Activated naive CD8-positive, alpha-beta T cell (primary cell): ENCODE results near the gene SMARCAL1.

Experiments
- H3K27ac Mint-ChIP-seq: one replicate; pipeline ENCODE4 v1.8.0; 2021; ENCODE audit warnings: mixed read lengths
- H3K27me3 Mint-ChIP-seq: one replicate; pipeline ENCODE4 v1.8.0; 2021; ENCODE audit warnings: mixed read lengths
- H3K36me3 Mint-ChIP-seq: one replicate; pipeline ENCODE4 v1.8.0; 2021; ENCODE audit warnings: mixed read lengths
- H3K4me1 Mint-ChIP-seq: one replicate; pipeline ENCODE4 v1.8.0; 2021; ENCODE audit warnings: low read depth, mixed read lengths
- H3K4me3 Mint-ChIP-seq: one replicate; pipeline ENCODE4 v1.8.0; 2021; ENCODE audit warnings: mild to moderate bottlenecking, mixed read lengths
- H3K9me3 Mint-ChIP-seq: one replicate; pipeline ENCODE4 v1.8.0; 2021; ENCODE audit warnings: low read depth, mixed read lengths

Gene SMARCAL1

GRCh38 chr2:216430811-216431530 is 18.7 kb downstream of the SMARCAL1 start:
- H3K27me3 Mint-ChIP-seq = no peaks in the 10 kb centered on the region
- no peaks in the 10 kb centered on the region for H3K4me1 Mint-ChIP-seq
- H3K27ac Mint-ChIP-seq = no peak overlapping the region
- no peak overlapping the region for H3K4me3 Mint-ChIP-seq
- no peaks in the 10 kb centered on the region for H3K9me3 Mint-ChIP-seq
- H3K36me3 Mint-ChIP-seq = peaks cover 25% of the 10 kb centered on the region

GRCh38 chr2:216431531-216431856 is 19.2 kb downstream of the SMARCAL1 start:
- H3K27ac Mint-ChIP-seq = no peak overlapping the region
- no peak overlapping the region for H3K4me3 Mint-ChIP-seq
- H3K4me1 Mint-ChIP-seq = no peaks in the 10 kb centered on the region
- peaks cover 24% of the 10 kb centered on the region for H3K36me3 Mint-ChIP-seq
- no peaks in the 10 kb centered on the region for H3K27me3 Mint-ChIP-seq
- no peaks in the 10 kb centered on the region for H3K9me3 Mint-ChIP-seq

- Mint-ChIP-seq H3K4me1 (no peaks in the 10 kb centered on the region), H3K27me3 (no peaks in the 10 kb centered on the region), H3K4me3 (no peak overlapping the region), H3K36me3 (peaks cover 28% of the 10 kb centered on the region), H3K27ac (no peak overlapping the region), H3K9me3 (no peaks in the 10 kb centered on the region)
Measured at GRCh38 chr2:216436383-216436782, 24.1 kb downstream of the SMARCAL1 start.

- peaks cover 31% of the 10 kb centered on the region for H3K36me3 Mint-ChIP-seq
- no peak overlapping the region for H3K4me3 Mint-ChIP-seq
- H3K27ac Mint-ChIP-seq = no peak overlapping the region
- no peaks in the 10 kb centered on the region for H3K9me3 Mint-ChIP-seq
- H3K27me3 Mint-ChIP-seq = no peaks in the 10 kb centered on the region
- no peaks in the 10 kb centered on the region for H3K4me1 Mint-ChIP-seq
Measured at GRCh38 chr2:216441308-216442010, 29.2 kb downstream of the SMARCAL1 start.

GRCh38 chr2:216445501-216445900 is 33.2 kb downstream of the SMARCAL1 start:
- Mint-ChIP-seq H3K4me1 (no peaks in the 10 kb centered on the region), H3K27ac (no peak overlapping the region), H3K27me3 (no peaks in the 10 kb centered on the region), H3K4me3 (no peak overlapping the region), H3K9me3 (no peaks in the 10 kb centered on the region), H3K36me3 (peaks cover 40% of the 10 kb centered on the region)

GRCh38 chr2:216446343-216446742 is 34.1 kb downstream of the SMARCAL1 start:
- H3K9me3 Mint-ChIP-seq = no peaks in the 10 kb centered on the region
- H3K36me3 Mint-ChIP-seq = peaks cover 39% of the 10 kb centered on the region
- H3K4me1 Mint-ChIP-seq = no peaks in the 10 kb centered on the region
- no peaks in the 10 kb centered on the region for H3K27me3 Mint-ChIP-seq
- no peak overlapping the region for H3K27ac Mint-ChIP-seq
- no peak overlapping the region for H3K4me3 Mint-ChIP-seq

- no peak overlapping the region for H3K4me3 Mint-ChIP-seq
- no peak overlapping the region for H3K27ac Mint-ChIP-seq
- no peaks in the 10 kb centered on the region for H3K4me1 Mint-ChIP-seq
- H3K27me3 Mint-ChIP-seq = no peaks in the 10 kb centered on the region
- no peaks in the 10 kb centered on the region for H3K9me3 Mint-ChIP-seq
- peaks cover 42% of the 10 kb centered on the region for H3K36me3 Mint-ChIP-seq
Measured at GRCh38 chr2:216447293-216447692, 35.0 kb downstream of the SMARCAL1 start.

GRCh38 chr2:216448829-216449228 is 36.5 kb downstream of the SMARCAL1 start:
- Mint-ChIP-seq H3K27me3 (no peaks in the 10 kb centered on the region), H3K4me1 (no peaks in the 10 kb centered on the region), H3K36me3 (peaks cover 43% of the 10 kb centered on the region), H3K4me3 (no peak overlapping the region), H3K9me3 (no peaks in the 10 kb centered on the region), H3K27ac (no peak overlapping the region)

- H3K27me3 Mint-ChIP-seq = no peaks in the 10 kb centered on the region
- H3K4me3 Mint-ChIP-seq = no peak overlapping the region
- H3K27ac Mint-ChIP-seq = no peak overlapping the region
- H3K4me1 Mint-ChIP-seq = no peaks in the 10 kb centered on the region
- H3K9me3 Mint-ChIP-seq = no peaks in the 10 kb centered on the region
- H3K36me3 Mint-ChIP-seq = peaks cover 39% of the 10 kb centered on the region
Measured at GRCh38 chr2:216450346-216450745, 38.1 kb downstream of the SMARCAL1 start.

GRCh38 chr2:216450784-216451183 is 38.5 kb downstream of the SMARCAL1 start:
- H3K4me1 Mint-ChIP-seq = no peaks in the 10 kb centered on the region
- H3K27ac Mint-ChIP-seq = no peak overlapping the region
- H3K9me3 Mint-ChIP-seq = no peaks in the 10 kb centered on the region
- no peak overlapping the region for H3K4me3 Mint-ChIP-seq
- H3K36me3 Mint-ChIP-seq = peaks cover 38% of the 10 kb centered on the region
- H3K27me3 Mint-ChIP-seq = no peaks in the 10 kb centered on the region

- Mint-ChIP-seq H3K4me3 (no peak overlapping the region), H3K9me3 (no peaks in the 10 kb centered on the region), H3K36me3 (peaks cover 21% of the 10 kb centered on the region), H3K4me1 (no peaks in the 10 kb centered on the region), H3K27ac (no peak overlapping the region), H3K27me3 (no peaks in the 10 kb centered on the region)
Measured at GRCh38 chr2:216453955-216454614, 41.8 kb downstream of the SMARCAL1 start.

GRCh38 chr2:216463148-216463547 is 50.9 kb downstream of the SMARCAL1 start:
- H3K27me3 Mint-ChIP-seq = no peaks in the 10 kb centered on the region
- no peaks in the 10 kb centered on the region for H3K9me3 Mint-ChIP-seq
- peaks cover 4% of the 10 kb centered on the region for H3K36me3 Mint-ChIP-seq
- no peaks in the 10 kb centered on the region for H3K4me1 Mint-ChIP-seq
- H3K4me3 Mint-ChIP-seq = no peak overlapping the region
- no peak overlapping the region for H3K27ac Mint-ChIP-seq

- H3K27ac Mint-ChIP-seq = no peak overlapping the region
- H3K4me1 Mint-ChIP-seq = no peaks in the 10 kb centered on the region
- H3K27me3 Mint-ChIP-seq = no peaks in the 10 kb centered on the region
- no peaks in the 10 kb centered on the region for H3K9me3 Mint-ChIP-seq
- peaks cover 4% of the 10 kb centered on the region for H3K36me3 Mint-ChIP-seq
- no peak overlapping the region for H3K4me3 Mint-ChIP-seq
Measured at GRCh38 chr2:216464104-216464720, 51.9 kb downstream of the SMARCAL1 start.

- H3K27me3 Mint-ChIP-seq = no peaks in the 10 kb centered on the region
- no peaks in the 10 kb centered on the region for H3K4me1 Mint-ChIP-seq
- H3K4me3 Mint-ChIP-seq = no peak overlapping the region
- H3K27ac Mint-ChIP-seq = no peak overlapping the region
- no peaks in the 10 kb centered on the region for H3K9me3 Mint-ChIP-seq
- peaks cover 4% of the 10 kb centered on the region for H3K36me3 Mint-ChIP-seq
Measured at GRCh38 chr2:216465579-216466195, 53.4 kb downstream of the SMARCAL1 start.

- no peaks in the 10 kb centered on the region for H3K36me3 Mint-ChIP-seq
Measured at GRCh38 chr2:216467845-216468244, 55.6 kb downstream of the SMARCAL1 start.

More at GRCh38 chr2:216467845-216468244, 55.6 kb downstream of the SMARCAL1 start:
- Mint-ChIP-seq H3K4me1 (no peaks in the 10 kb centered on the region), H3K27me3 (no peaks in the 10 kb centered on the region), H3K4me3 (no peak overlapping the region), H3K9me3 (no peaks in the 10 kb centered on the region), H3K27ac (peak overlapping the region; percentile 5)
